Pulmonary artery endothelial cell (primary cell): ENCODE data around the gene HNMT. TPM values are rescaled to one million over a fixed set of nuclear protein-coding genes. Genes with fewer than 3 reads are reported as not detected.
"Not testable (repeated sequence)": the region's sequence is repeated elsewhere in the genome, so short reads cannot be mapped to it uniquely, and the experiment has no call there.

ENCODE experiments used
- DNase-seq: peaks from one replicate; pipeline ENCODE4 v3.0.0-alpha.2; 2011; ENCODE audit warnings: low read depth, low spot score
- total RNA-seq: library from RNA; depleted of rRNA; stranded (reverse); fragments of >200 nt; gene quantifications from 2 replicates; pipeline ENCODE4 v1.2.3, GENCODE V29; 2014

HNMT gene
- total RNA-seq, 1 donor from 2014 or later, result 9.2 TPM

GRCh38 chr2:138040616-138041015 is 76.3 kb downstream of the HNMT start:
- DNase-seq, result no peak

- no peak for DNase-seq
Measured at GRCh38 chr2:138042311-138042710, 78.0 kb downstream of the HNMT start.

- not testable (repeated sequence) for DNase-seq
Measured at GRCh38 chr2:138043588-138043987, 79.3 kb downstream of the HNMT start.

GRCh38 chr2:138058427-138058826 is 94.2 kb downstream of the HNMT start:
- no peak for DNase-seq

GRCh38 chr2:138059487-138060300 is 95.4 kb downstream of the HNMT start:
- no peak for DNase-seq

- DNase-seq, result peak; percentile 52
Measured at GRCh38 chr2:138060301-138060635, 96.0 kb downstream of the HNMT start.

- DNase-seq, result no peak
Measured at GRCh38 chr2:138061961-138062360, 97.7 kb downstream of the HNMT start.

GRCh38 chr2:138063181-138063580 is 98.9 kb downstream of the HNMT start:
- DNase-seq, result no peak
